HepG2 (cell line): ENCODE data around the gene SEC16A. TPM values are rescaled to one million over a fixed set of nuclear protein-coding genes. Genes with fewer than 3 reads are reported as not detected.

Experiments used
- ATAC-seq: fragments of 200-7000 bp; cut with Tn5 transposase; 3 replicates; pipeline ENCODE4 v1.9.1; 2020; ENCODE audit warnings: mild to moderate bottlenecking, moderate library complexity
- BruUV-seq: library from RNA; stranded (reverse); fragments of 400-500 nt; replicated peaks from 2 replicates; lab custom pipeline; 2021; lab: Mats Ljungman, UMichigan
- CTCF ChIA-PET: fragments of 300-600 bp; formaldehyde crosslinking; extraction: SDS; loops from one replicate; lab custom pipeline; 2021; ENCODE audit warnings: low total read pairs, inconsistent platforms, low intra/inter-chr PET ratio; lab: Yijun Ruan, JAX
- POLR2A ChIA-PET: fragments of 350-600 bp; sonication (Branson Sonifier 250); formaldehyde crosslinking; loops from one replicate; lab custom pipeline; 2020; ENCODE audit warnings: antibody characterized with exemption, inconsistent platforms; lab: Yijun Ruan, JAX
- DNase-seq: peaks from one replicate; pipeline ENCODE4 v3.0.0-alpha.2; 2015; ENCODE audit warnings: low spot score
- FAIRE-seq: peaks from 3 replicates; lab custom pipeline; 2011; peaks lifted over from hg19 to GRCh38; lab: Jason Lieb, UNC
- H2AFZ ChIP-seq: one replicate; pipeline ENCODE4 v1.6.1; 2011; ENCODE audit warnings: low read length, inconsistent platforms
- H3K27ac ChIP-seq: fragments of 300-600 bp; 3 replicates; pipeline ENCODE4 v1.8.0; 2011; ENCODE audit warnings: mixed run types, mild to moderate bottlenecking, mixed read lengths, low read length, inconsistent platforms; ENCODE audit not compliant: insufficient read depth; ENCODE audit errors: extremely low read length
- H3K27me3 ChIP-seq, 2 experiments: fragments of 200-600 bp in 1 of 2; 2 replicates in 1 of 2; 3 replicates in 1 of 2; pipeline versions ENCODE4 v1.6.0 to v1.8.0; 2011; ENCODE audit warnings: low read length in 2 of 2, mild to moderate bottlenecking in 2 of 2, moderate library complexity in 2 of 2, inconsistent platforms in 1 of 2; ENCODE audit not compliant: insufficient read depth in 2 of 2, control insufficient read depth in 1 of 2
- H3K36me3 ChIP-seq, 2 experiments: fragments of 200-600 bp in 1 of 2; replicated peaks in 1 of 2; 2 replicates in 1 of 2; 3 replicates in 1 of 2; pipeline versions ENCODE4 v1.5.1 to v1.8.0; 2011; ENCODE audit warnings: low read length in 2 of 2, inconsistent platforms in 1 of 2; ENCODE audit not compliant: insufficient read depth in 2 of 2, control insufficient read depth in 1 of 2
- H3K4me1 ChIP-seq: 2 replicates; pipeline ENCODE4 v1.5.1; 2012; ENCODE audit warnings: low read length, inconsistent platforms; ENCODE audit not compliant: insufficient read depth
- H3K4me2 ChIP-seq: 2 replicates; pipeline ENCODE4 v1.6.0; 2011; ENCODE audit warnings: low read depth, low read length, inconsistent platforms
- H3K4me3 ChIP-seq, 3 experiments: fragments of 200-600 bp in 1 of 3; sonication (generic), shearing (Covaris generic) in 1 of 3; replicated peaks in 1 of 3; 2 replicates each; pipeline ENCODE4 v1.5.1; 2011 to 2016; ENCODE audit warnings: low read length in 3 of 3, inconsistent platforms in 2 of 3, low read depth in 2 of 3, mild to moderate bottlenecking in 2 of 3, control low read depth in 1 of 3, mixed read lengths in 1 of 3; ENCODE audit not compliant: insufficient read depth in 1 of 3
- H3K79me2 ChIP-seq: one replicate; pipeline ENCODE4 v1.6.1; 2011; ENCODE audit warnings: low read length, inconsistent platforms; ENCODE audit not compliant: insufficient read depth
- H3K9ac ChIP-seq: 2 replicates; pipeline ENCODE4 v1.6.0; 2011; ENCODE audit warnings: mild to moderate bottlenecking, low read depth, low read length, inconsistent platforms; ENCODE audit not compliant: insufficient read depth
- H3K9me3 ChIP-seq: 2 replicates; pipeline ENCODE4 v1.5.1; 2012; ENCODE audit warnings: mild to moderate bottlenecking, low read length
- H4K20me1 ChIP-seq: 2 replicates; pipeline ENCODE4 v1.6.0; 2011; ENCODE audit warnings: inconsistent platforms, mild to moderate bottlenecking, low read length, moderate library complexity; ENCODE audit not compliant: insufficient read depth
- KAT8 ChIP-seq: IDR thresholded peaks from 2 replicates; pipeline ENCODE4 v1.6.1; 2016; ENCODE audit warnings: missing genetic modification reagents, missing compliant biosample characterization
- RFX1 ChIP-seq: fragments of 450-650 bp; IDR thresholded peaks from 2 replicates; pipeline ENCODE4 v1.6.1; 2017
- RFX5 ChIP-seq: IDR thresholded peaks from 2 replicates; pipeline ENCODE4 v1.6.1; 2011; ENCODE audit warnings: low read depth, low read length, improper control_type of control experiment
- STAG1 ChIP-seq: sonication (generic); formaldehyde crosslinking; IDR thresholded peaks from 2 replicates; pipeline ENCODE4 v1.4.0; 2020; ENCODE audit warnings: missing genetic modification reagents
- TFDP2 ChIP-seq: sonication (generic); formaldehyde crosslinking; IDR thresholded peaks from 2 replicates; pipeline ENCODE4 v1.4.0; 2020; ENCODE audit warnings: missing genetic modification reagents
- ZNF768 ChIP-seq: sonication (generic); formaldehyde crosslinking; IDR thresholded peaks from 2 replicates; pipeline ENCODE4 v1.4.0; 2020; ENCODE audit warnings: missing genetic modification reagents
- ZNF770 ChIP-seq: sonication (generic); formaldehyde crosslinking; IDR thresholded peaks from 2 replicates; pipeline ENCODE4 v1.5.0; 2020; ENCODE audit warnings: mild to moderate bottlenecking, missing genetic modification reagents
- WGBS: methylation state at CpG from one replicate; pipeline ENCODE4 v1.1.6; 2017; ENCODE audit warnings: low lambda C conversion rate; 5-methylcytosine and 5-hydroxymethylcytosine counted together
- in situ Hi-C: cut with HindIII; loops from 2 replicates; pipeline ENCODE4 v1.10.0; 2017; ENCODE audit warnings: low pct_unique_long_range_greater_than_20kb; ENCODE audit not compliant: extremely low pct_ligation_motif_present
- intact Hi-C: fragments of 100-400 bp; cut with micrococcal nuclease; formaldehyde crosslinking; loops from one replicate; pipeline ENCODE4 v1.10.0; 2022; ENCODE audit not compliant: unreplicated experiment
- polyA plus RNA-seq, 8 experiments: library from polyadenylated mRNA; depleted of rRNA in 3 of 8; stranded (reverse) in 7 of 8; unstranded in 1 of 8; fragments of >200 nt; fragmentation: Illumina TruSeq in 4 of 8; extraction: Trizol in 4 of 8; gene quantifications; 2 replicates each; pipeline versions ENCODE4 v1.2.1 to v1.2.3, GENCODE V29; 2011 to 2016; ENCODE audit warnings: low read depth in 4 of 8, missing spikeins in 1 of 8, mixed read lengths in 1 of 8; ENCODE audit not compliant: insufficient read depth in 1 of 8
- total RNA-seq, 5 experiments: library from RNA; depleted of rRNA; stranded (reverse); fragments of >200 nt; fragmentation: Illumina TruSeq; extraction: Trizol; gene quantifications; 2 replicates each; pipeline ENCODE4 v1.2.3, GENCODE V29; 2016; ENCODE audit warnings: low read depth in 1 of 5
- TF ChIP-seq, protein P1 (sequence below): IDR thresholded peaks from 2 replicates; pipeline ENCODE4 v1.6.1; 2016; ENCODE audit warnings: missing compliant biosample characterization, missing genetic modification reagents, borderline replicate concordance

The SEC16A gene
- total and polyA plus RNA-seq, 2 of the 13 experiments (the other 11 are each of a cell fraction or from before 2014, with no cell fraction given): 15.9 to 18.9 TPM

- Histone ChIP-seq H3K4me3 (no peak overlapping the region), H3K4me1 (peaks cover 8% of the 10 kb centered on the region), H3K9ac (no peak overlapping the region), H3K36me3 (no peaks in the 10 kb centered on the region), H3K9me3 (no peaks in the 10 kb centered on the region), H3K27me3 (no peaks in the 10 kb centered on the region), H4K20me1 (no peaks in the 10 kb centered on the region), H2AFZ (no peak overlapping the region), H3K27ac (no peak overlapping the region), H3K4me2 (no peak overlapping the region), H3K79me2 (no peaks in the 10 kb centered on the region)
- intact Hi-C loops: no loop called here
- FAIRE-seq: no peak
- ChIA-PET POLR2A (no interaction called here), CTCF (no interaction called here)
- no TSS peak for BruUV-seq
- ATAC-seq: no peak
- in situ Hi-C loops: no loop called here
- WGBS: 90% methylated on average over 26 of the region's 29 CpGs
- no peak for DNase-seq
- TF ChIP-seq, protein P1, sequence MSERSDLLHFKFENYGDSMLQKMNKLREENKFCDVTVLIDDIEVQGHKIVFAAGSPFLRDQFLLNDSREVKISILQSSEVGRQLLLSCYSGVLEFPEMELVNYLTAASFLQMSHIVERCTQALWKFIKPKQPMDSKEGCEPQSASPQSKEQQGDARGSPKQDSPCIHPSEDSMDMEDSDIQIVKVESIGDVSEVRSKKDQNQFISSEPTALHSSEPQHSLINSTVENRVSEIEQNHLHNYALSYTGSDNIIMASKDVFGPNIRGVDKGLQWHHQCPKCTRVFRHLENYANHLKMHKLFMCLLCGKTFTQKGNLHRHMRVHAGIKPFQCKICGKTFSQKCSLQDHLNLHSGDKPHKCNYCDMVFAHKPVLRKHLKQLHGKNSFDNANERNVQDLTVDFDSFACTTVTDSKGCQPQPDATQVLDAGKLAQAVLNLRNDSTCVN (CRISPR knock-in tag): no peak
- TF ChIP-seq KAT8 (CRISPR knock-in tag): no peak
- TF ChIP-seq ZNF770 (CRISPR knock-in tag): no peak
- TF ChIP-seq TFDP2 (CRISPR knock-in tag): no peak
- TF ChIP-seq ZNF768 (CRISPR knock-in tag): peak; percentile 63; the same call in 1 of the 2 replicates
- peak; percentile 24; the same call in 1 of the 2 replicates for TF ChIP-seq RFX1
- no peak for TF ChIP-seq RFX5
- TF ChIP-seq STAG1 (CRISPR knock-in tag): no peak
- TF ChIP-seq, all 625 proteins: peak for 2
Measured at GRCh38 chr9:136514022-136514714, 31.3 kb upstream of the SEC16A start.
